ENCODE measurements around the gene MSH4.

GRCh38 chr1:75953461-75953860, 156.8 kb downstream of the MSH4 start:
- no peak for TF ChIP-seq POLR2A (IDR thresholded peaks at IDR 0.05; ENCODE audit: low read length)
- no peak for TF ChIP-seq GATA1 (IDR thresholded peaks at IDR 0.05; ENCODE audit: low read depth, low read length)

All from erythroblast (primary cell).